SK-N-SH treated with all-trans-retinoic acid at 6 μM for 48 hours (cell line): ENCODE measurements around the gene RNF113B.

Experiments
- ATAC-seq: fragments of 200-7000 bp; cut with Tn5 transposase; 3 replicates; pipeline ENCODE4 v1.9.1; 2020; ENCODE audit warnings: mild to moderate bottlenecking, moderate library complexity
- ARNTL ChIP-seq: fragments of 450-650 bp; formaldehyde crosslinking; IDR thresholded peaks from 2 replicates; pipeline ENCODE4 v1.5.0; 2020; ENCODE audit warnings: low read depth, mild to moderate bottlenecking, moderate library complexity, borderline replicate concordance
- BACH2 ChIP-seq: fragments of 250-450 bp; sonication (Bioruptor Pico); IDR thresholded peaks from 2 replicates; pipeline ENCODE4 v1.9.0; 2021; ENCODE audit warnings: mild to moderate bottlenecking, borderline replicate concordance
- CSDC2 ChIP-seq: fragments of 250-450 bp; sonication (Bioruptor Pico); IDR thresholded peaks from 2 replicates; pipeline ENCODE4 v1.5.0; 2020; ENCODE audit warnings: mild to moderate bottlenecking, moderate library complexity
- ESRRG ChIP-seq: fragments of 250-450 bp; sonication (Bioruptor Pico); IDR thresholded peaks from 2 replicates; pipeline ENCODE4 v1.6.1; 2021; ENCODE audit warnings: mild to moderate bottlenecking
- GLIS3 ChIP-seq: fragments of 250-450 bp; sonication (Bioruptor Pico); IDR thresholded peaks from 2 replicates; pipeline ENCODE4 v1.5.0; 2020; ENCODE audit warnings: mild to moderate bottlenecking, moderate library complexity
- ISL1 ChIP-seq: fragments of 250-450 bp; sonication (Bioruptor Pico); IDR thresholded peaks from 2 replicates; pipeline ENCODE4 v2.1.2; 2022; ENCODE audit warnings: mild to moderate bottlenecking, moderate library complexity
- OSR1 ChIP-seq: fragments of 250-450 bp; sonication (Bioruptor Pico); IDR thresholded peaks from 2 replicates; pipeline ENCODE4 v1.8.0; 2022; ENCODE audit warnings: moderate library complexity, mild to moderate bottlenecking, inconsistent platforms
- PPARA ChIP-seq: fragments of 250-450 bp; sonication (Bioruptor Pico); IDR thresholded peaks from 2 replicates; pipeline ENCODE4 v1.5.0; 2020; ENCODE audit warnings: mild to moderate bottlenecking, borderline replicate concordance
- RARB ChIP-seq: fragments of 250-450 bp; sonication (Bioruptor Pico); IDR thresholded peaks from 2 replicates; pipeline ENCODE4 v1.8.0; 2021; ENCODE audit warnings: mild to moderate bottlenecking, moderate library complexity
- SNAI2 ChIP-seq: fragments of 250-450 bp; sonication (Bioruptor Pico); IDR thresholded peaks from 2 replicates; pipeline ENCODE4 v1.5.0; 2020; ENCODE audit warnings: mild to moderate bottlenecking, moderate library complexity
- ZFP3 ChIP-seq: fragments of 250-450 bp; sonication (Bioruptor Pico); IDR thresholded peaks from 2 replicates; pipeline ENCODE4 v1.5.0; 2020; ENCODE audit warnings: mild to moderate bottlenecking, moderate library complexity
- ZFP30 ChIP-seq: fragments of 450-650 bp; formaldehyde crosslinking; IDR thresholded peaks from 2 replicates; pipeline ENCODE4 v1.5.0; 2022; ENCODE audit warnings: mild to moderate bottlenecking, moderate library complexity
- ZNF565 ChIP-seq: fragments of 450-650 bp; formaldehyde crosslinking; conservative IDR thresholded peaks from 2 replicates; pipeline ENCODE4 v1.5.0; 2020; ENCODE audit warnings: low read depth, mild to moderate bottlenecking, moderate library complexity
- ZNF70 ChIP-seq: fragments of 450-650 bp; formaldehyde crosslinking; IDR thresholded peaks from 2 replicates; pipeline ENCODE4 v1.5.0; 2020; ENCODE audit warnings: mild to moderate bottlenecking, moderate library complexity
- ZNF8 ChIP-seq: fragments of 450-650 bp; formaldehyde crosslinking; IDR thresholded peaks from 2 replicates; pipeline ENCODE4 v1.5.0; 2020; ENCODE audit warnings: mild to moderate bottlenecking, moderate library complexity
- TF ChIP-seq, protein P1 (sequence below): fragments of 250-450 bp; sonication (Bioruptor Pico); IDR thresholded peaks from 2 replicates; pipeline ENCODE4 v1.8.0; 2021; ENCODE audit warnings: low read depth, mild to moderate bottlenecking, moderate library complexity, borderline replicate concordance
- TF ChIP-seq, protein P2 (sequence below): fragments of 250-450 bp; sonication (Bioruptor Pico); IDR thresholded peaks from 2 replicates; pipeline ENCODE4 v1.8.0; 2020; ENCODE audit warnings: mild to moderate bottlenecking, moderate library complexity, borderline replicate concordance
- TF ChIP-seq, protein P3 (sequence below): fragments of 250-450 bp; sonication (Bioruptor Pico); IDR thresholded peaks from 2 replicates; pipeline ENCODE4 v1.5.1; 2021; ENCODE audit warnings: mild to moderate bottlenecking, moderate library complexity
- TF ChIP-seq, protein P4 (sequence below): fragments of 250-450 bp; sonication (Bioruptor Pico); IDR thresholded peaks from 2 replicates; pipeline ENCODE4 v1.5.1; 2020; ENCODE audit warnings: low read depth, mild to moderate bottlenecking, moderate library complexity

Gene RNF113B

DNA sequence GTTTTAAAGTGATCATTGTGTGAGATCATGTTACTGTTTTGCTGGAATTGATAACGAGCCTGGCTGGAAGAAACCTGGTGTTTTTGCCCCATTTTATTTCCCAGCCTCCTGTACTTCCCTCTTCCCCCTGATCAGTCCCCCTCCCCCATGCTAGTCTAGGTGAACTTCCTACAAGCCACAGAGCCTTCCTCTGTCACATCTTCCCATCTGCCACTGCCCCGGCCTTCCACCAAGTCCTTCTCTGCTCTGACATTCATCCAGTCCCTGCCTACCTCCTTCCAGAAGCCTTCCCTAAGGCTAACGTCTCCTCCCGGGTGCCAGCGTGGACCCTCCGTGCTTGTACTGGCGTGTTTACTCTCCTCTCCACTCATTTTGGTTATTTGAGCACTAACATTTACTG lies 19.9 kb downstream of the RNF113B start:
- ATAC-seq = no peak
- TF ChIP-seq PPARA (CRISPR knock-in tag) (no peak), ISL1 (CRISPR knock-in tag) (no peak), ESRRG (CRISPR knock-in tag) (no peak), CSDC2 (CRISPR knock-in tag) (no peak), RARB (no peak), ZFP30 (CRISPR knock-in tag) (no peak), GLIS3 (CRISPR knock-in tag) (no peak), ZNF8 (CRISPR knock-in tag) (no peak)
- TF ChIP-seq, protein P1, sequence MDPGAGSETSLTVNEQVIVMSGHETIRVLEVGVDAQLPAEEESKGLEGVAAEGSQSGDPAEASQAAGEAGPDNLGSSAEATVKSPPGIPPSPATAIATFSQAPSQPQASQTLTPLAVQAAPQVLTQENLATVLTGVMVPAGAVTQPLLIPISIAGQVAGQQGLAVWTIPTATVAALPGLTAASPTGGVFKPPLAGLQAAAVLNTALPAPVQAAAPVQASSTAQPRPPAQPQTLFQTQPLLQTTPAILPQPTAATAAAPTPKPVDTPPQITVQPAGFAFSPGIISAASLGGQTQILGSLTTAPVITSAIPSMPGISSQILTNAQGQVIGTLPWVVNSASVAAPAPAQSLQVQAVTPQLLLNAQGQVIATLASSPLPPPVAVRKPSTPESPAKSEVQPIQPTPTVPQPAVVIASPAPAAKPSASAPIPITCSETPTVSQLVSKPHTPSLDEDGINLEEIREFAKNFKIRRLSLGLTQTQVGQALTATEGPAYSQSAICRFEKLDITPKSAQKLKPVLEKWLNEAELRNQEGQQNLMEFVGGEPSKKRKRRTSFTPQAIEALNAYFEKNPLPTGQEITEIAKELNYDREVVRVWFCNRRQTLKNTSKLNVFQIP (CRISPR knock-in tag) = no peak
- TF ChIP-seq, protein P2, sequence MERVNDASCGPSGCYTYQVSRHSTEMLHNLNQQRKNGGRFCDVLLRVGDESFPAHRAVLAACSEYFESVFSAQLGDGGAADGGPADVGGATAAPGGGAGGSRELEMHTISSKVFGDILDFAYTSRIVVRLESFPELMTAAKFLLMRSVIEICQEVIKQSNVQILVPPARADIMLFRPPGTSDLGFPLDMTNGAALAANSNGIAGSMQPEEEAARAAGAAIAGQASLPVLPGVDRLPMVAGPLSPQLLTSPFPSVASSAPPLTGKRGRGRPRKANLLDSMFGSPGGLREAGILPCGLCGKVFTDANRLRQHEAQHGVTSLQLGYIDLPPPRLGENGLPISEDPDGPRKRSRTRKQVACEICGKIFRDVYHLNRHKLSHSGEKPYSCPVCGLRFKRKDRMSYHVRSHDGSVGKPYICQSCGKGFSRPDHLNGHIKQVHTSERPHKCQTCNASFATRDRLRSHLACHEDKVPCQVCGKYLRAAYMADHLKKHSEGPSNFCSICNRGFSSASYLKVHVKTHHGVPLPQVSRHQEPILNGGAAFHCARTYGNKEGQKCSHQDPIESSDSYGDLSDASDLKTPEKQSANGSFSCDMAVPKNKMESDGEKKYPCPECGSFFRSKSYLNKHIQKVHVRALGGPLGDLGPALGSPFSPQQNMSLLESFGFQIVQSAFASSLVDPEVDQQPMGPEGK (CRISPR knock-in tag) = no peak
- TF ChIP-seq, protein P3, sequence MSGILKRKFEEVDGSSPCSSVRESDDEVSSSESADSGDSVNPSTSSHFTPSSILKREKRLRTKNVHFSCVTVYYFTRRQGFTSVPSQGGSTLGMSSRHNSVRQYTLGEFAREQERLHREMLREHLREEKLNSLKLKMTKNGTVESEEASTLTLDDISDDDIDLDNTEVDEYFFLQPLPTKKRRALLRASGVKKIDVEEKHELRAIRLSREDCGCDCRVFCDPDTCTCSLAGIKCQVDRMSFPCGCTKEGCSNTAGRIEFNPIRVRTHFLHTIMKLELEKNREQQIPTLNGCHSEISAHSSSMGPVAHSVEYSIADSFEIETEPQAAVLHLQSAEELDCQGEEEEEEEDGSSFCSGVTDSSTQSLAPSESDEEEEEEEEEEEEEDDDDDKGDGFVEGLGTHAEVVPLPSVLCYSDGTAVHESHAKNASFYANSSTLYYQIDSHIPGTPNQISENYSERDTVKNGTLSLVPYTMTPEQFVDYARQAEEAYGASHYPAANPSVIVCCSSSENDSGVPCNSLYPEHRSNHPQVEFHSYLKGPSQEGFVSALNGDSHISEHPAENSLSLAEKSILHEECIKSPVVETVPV (CRISPR knock-in tag) = no peak

DNA sequence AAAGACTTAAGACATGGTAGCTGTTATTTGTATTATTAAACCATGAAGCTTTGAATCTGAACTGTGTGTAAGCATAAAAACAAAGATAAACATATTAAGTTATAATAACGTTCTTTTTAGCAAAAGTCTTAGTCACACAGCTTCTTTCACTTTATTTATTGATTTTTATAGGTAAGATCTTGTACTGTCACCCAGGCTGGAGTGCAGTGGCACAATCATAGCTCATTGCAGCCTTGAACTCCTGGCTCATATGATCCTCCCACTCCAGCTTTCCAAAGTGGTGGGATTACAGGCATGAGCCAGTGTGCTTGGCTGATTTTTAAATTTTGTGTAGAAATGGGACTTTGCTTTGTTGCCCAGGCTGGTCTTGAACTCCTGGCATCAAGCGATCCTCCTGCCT lies 20.8 kb downstream of the RNF113B start:
- TF ChIP-seq, protein P4, sequence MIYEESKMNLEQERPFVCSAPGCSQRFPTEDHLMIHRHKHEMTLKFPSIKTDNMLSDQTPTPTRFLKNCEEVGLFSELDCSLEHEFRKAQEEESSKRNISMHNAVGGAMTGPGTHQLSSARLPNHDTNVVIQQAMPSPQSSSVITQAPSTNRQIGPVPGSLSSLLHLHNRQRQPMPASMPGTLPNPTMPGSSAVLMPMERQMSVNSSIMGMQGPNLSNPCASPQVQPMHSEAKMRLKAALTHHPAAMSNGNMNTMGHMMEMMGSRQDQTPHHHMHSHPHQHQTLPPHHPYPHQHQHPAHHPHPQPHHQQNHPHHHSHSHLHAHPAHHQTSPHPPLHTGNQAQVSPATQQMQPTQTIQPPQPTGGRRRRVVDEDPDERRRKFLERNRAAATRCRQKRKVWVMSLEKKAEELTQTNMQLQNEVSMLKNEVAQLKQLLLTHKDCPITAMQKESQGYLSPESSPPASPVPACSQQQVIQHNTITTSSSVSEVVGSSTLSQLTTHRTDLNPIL = no peak
- TF ChIP-seq, protein P2 (CRISPR knock-in tag) = no peak
- TF ChIP-seq ARNTL (CRISPR knock-in tag) = no peak
- no peak for TF ChIP-seq ZNF565 (CRISPR knock-in tag)
- TF ChIP-seq, protein P3 (CRISPR knock-in tag) = no peak
- TF ChIP-seq ZNF70 (CRISPR knock-in tag) = no peak
- no peak for TF ChIP-seq RARB
- no peak for TF ChIP-seq GLIS3 (CRISPR knock-in tag)
- no peak for ATAC-seq

DNA sequence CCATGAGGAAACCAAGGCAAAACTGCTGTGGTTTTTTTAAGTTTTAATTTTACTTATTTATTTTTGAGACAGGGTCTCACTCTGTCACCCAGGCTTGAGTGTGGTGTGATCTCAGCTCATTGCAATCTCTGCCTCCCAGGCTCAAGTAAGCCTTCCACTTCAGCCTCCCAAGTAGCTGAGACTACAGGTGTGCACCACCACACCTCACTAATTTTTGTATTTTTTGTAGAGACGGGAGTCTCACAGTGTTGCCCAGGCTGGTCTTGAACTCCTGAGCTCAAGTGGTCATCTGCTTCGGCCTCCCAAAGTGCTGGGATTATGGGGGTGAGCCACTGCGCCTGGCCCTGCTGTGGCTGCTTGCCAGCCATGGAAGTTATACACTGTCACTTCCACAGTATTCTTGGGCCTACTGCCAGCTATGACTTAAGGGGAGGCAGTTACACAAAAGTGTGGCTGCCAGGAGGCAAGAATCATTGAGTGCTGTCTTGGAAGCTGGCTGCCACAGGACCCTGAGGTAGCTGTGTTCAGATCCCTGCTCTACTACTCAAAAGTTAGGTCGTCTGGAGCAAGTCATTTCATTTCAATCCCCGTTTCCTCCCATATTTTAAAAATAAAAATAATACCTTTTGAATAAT lies 21.5 kb downstream of the RNF113B start:
- TF ChIP-seq ZNF8 (CRISPR knock-in tag) (no peak), PPARA (CRISPR knock-in tag) (no peak), ZFP3 (no peak), ISL1 (CRISPR knock-in tag) (no peak), BACH2 (no peak), CSDC2 (CRISPR knock-in tag) (no peak), RARB (no peak), OSR1 (CRISPR knock-in tag) (no peak), SNAI2 (no peak), ZNF565 (CRISPR knock-in tag) (no peak)
- TF ChIP-seq, protein P1 (CRISPR knock-in tag) = no peak
- TF ChIP-seq, protein P3 (CRISPR knock-in tag) = no peak
- TF ChIP-seq, protein P2 (CRISPR knock-in tag) = no peak
- TF ChIP-seq, protein P4 = no peak
- TF ChIP-seq, all 23 proteins: peak for 0
- ATAC-seq = peak; percentile 60
